Panc1 (cell line): ENCODE measurements around the gene REN.

Experiments used
- CTCF ChIP-seq: fragments of 450-650 bp; IDR thresholded peaks from 2 replicates; pipeline ENCODE4 v1.5.1; 2017; ENCODE audit warnings: mild to moderate bottlenecking
- POLR2AphosphoS5 ChIP-seq: IDR thresholded peaks from 2 replicates; pipeline ENCODE4 v1.6.1; 2012; ENCODE audit warnings: mild to moderate bottlenecking, low read depth, low read length, moderate library complexity
- REST ChIP-seq, 2 experiments: IDR thresholded peaks; 2 replicates each; pipeline ENCODE4 v1.6.1; 2011 to 2012; ENCODE audit warnings: low read depth in 2 of 2, control low read depth in 1 of 2, low read length in 1 of 2, mild to moderate bottlenecking in 1 of 2, moderate library complexity in 1 of 2; ENCODE audit not compliant: insufficient read depth in 1 of 2
- TCF7L2 ChIP-seq: IDR thresholded peaks from 2 replicates; pipeline ENCODE4 v1.6.1; 2011; ENCODE audit warnings: mild to moderate bottlenecking, low read depth, low read length, inconsistent platforms

GRCh38 chr1:204126386-204126785 is 39.8 kb downstream of the REN start:
- no peak for TF ChIP-seq CTCF
- no peak for TF ChIP-seq POLR2AphosphoS5
- TF ChIP-seq REST (IDR thresholded peaks at IDR 0.05; ENCODE audit: insufficient read depth in 1 of 2, low read depth in 2 of 2, low read length in 1 of 2), result no peak
- TF ChIP-seq TCF7L2, result no peak
